HG03097 (cell line): Measurements from ENCODE around the gene ULK3.

Experiments
- ATAC-seq: cut with Tn5 transposase; IDR thresholded peaks from one replicate; pipeline ENCODE4 v1.9.1; 2021; ENCODE audit not compliant: unreplicated experiment, low FRiP score

ULK3 gene

DNA sequence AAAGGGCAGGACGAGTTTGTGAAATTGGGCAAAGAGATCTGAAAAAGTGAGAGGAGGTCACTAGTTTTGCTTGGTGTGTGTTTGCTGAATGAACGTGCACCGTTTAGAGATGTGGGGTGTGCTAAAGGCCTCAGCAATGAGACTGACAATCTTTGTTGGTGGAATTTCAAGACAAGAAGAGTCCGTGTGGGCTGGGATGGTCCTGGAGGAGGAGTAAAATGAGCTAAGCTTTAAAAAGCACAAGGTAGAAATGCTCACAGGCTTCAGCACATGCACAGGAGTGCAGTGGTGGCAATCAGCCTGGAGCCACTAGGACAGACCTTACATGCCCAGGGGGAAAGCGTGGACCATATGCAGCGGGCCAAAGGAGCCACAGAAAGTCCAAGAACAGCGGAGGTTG, 18.0 kb downstream of the ULK3 start:
- no peak for ATAC-seq

DNA sequence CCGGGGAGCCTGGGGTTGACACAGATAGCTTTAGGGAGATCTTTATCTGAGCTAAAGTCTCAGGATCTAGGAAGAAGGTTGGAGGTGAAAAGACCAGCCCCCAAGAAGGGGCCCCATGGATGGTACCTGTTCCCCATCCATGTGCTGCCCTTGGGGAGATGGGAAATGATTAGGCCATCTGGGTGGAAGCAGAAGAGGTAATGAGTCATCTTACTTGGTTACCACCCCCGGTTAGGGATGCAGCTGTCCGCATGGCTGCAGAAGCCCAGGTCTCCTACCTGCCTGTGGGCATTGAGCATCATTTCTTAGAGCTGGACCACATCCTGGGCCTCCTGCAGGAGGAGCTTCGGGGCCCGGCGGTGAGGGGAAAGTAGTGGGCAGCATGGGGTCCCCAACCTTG, 19.6 kb downstream of the ULK3 start:
- ATAC-seq: no peak

DNA sequence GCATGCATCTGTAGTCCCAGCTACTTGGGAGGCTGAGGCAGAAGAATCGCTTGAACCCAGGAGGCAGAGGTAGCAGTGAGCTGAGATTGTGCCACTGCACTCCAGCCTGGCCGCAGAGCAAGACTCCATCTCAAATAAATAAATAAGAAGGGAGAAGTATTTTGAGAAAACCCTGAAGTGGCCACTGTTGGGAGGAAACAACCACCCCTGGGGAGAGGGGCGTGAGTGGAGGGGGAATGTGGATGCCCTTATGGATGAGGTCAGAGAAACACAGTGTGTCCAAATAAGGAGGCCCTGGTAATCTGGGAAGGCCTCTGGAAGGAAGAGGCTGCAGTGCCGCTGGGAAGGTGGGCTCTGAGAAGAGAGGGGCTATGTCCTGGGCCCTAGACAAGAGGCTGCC, 20.7 kb downstream of the ULK3 start:
- ATAC-seq: no peak

DNA sequence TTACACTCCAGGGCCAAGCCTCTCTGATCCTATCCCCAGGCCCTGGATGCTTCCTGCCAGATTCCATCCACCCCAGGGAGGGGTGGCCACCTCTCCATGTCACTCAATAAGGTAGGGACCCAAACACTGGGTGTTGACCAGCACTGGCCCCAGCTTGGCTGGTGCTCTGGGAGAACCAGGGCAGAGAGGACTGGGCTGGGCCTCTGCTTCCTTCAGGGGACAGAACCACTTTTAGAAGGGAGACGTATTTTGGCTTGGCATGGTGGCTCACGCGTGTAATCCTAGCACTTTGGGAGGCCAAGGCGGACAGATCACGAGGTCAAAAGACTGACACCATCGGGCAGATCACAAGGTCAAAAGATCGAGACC, 21.2 kb downstream of the ULK3 start:
- ATAC-seq: no peak

DNA sequence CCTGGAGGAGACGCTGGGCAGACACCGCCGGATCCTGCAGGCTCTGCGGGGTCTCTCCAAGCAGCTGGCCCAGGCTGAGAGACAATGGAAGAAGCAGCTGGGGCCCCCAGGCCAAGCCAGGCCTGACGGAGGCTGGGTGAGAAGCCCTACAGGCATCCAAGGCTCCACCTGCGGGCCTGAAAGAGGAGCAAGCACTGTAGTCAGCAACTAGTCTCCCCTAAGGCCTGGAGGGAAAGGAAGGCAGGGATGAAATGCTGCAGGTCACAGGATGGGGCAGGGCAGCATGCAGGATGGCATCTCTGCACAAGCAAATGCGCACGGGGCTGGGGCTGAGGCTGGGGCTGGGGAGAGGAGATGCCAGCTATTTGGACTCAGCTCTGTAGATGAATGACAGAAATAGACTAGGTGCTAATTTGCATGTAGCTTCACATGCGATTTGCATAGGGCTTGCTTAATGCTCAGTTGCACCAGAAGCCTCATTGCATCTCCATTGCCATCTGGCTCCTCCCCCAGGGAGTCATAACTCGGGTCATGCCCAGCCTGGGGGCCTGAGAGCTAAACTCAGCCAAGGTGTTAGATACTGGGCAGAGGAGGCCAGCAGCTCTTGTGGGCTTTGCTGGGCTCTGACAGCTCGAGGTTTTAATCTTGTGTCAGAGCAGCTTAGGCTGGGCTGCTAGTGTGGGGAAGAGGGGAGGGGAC, 21.7 kb downstream of the ULK3 start:
- ATAC-seq: peak; percentile 62

DNA sequence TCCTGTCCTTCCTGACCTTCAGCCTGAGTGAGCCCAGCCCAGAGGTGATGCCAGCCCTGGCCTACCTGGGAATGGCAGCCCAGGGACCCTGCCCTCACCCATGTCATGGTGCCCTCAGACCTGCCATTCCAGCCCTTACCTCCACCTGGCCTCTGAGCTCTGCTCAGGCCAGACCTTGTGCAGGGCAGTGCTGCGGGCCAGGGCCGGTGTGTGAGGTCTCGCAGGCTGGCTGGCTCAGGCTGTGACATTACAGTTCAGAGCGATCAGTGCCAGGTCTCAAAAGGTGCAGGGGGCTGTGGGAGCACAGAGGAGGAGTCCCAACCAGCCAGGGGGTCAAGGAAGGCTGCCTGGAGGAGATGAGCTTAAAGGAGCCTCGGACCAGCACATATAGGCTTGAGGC, 22.9 kb downstream of the ULK3 start:
- ATAC-seq: no peak

DNA sequence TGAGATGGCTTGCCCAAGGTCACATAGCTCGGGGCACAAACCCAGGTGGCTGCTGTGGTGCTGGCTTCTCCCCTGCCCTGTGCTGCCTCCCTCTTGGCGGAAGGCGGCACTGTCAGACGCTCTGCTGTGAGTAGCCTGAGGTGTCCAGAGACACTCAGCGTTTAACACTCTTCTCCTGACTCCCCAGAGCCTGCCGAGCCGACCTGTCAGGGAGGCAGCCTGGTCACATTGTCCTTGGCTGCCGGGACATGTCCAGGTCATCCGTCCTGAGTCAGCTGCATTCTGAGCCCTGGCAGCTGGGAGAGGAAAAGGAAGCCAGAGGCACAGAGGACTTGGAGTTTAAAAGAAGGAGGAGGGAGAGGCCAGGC, 25.6 kb downstream of the ULK3 start:
- no peak for ATAC-seq

DNA sequence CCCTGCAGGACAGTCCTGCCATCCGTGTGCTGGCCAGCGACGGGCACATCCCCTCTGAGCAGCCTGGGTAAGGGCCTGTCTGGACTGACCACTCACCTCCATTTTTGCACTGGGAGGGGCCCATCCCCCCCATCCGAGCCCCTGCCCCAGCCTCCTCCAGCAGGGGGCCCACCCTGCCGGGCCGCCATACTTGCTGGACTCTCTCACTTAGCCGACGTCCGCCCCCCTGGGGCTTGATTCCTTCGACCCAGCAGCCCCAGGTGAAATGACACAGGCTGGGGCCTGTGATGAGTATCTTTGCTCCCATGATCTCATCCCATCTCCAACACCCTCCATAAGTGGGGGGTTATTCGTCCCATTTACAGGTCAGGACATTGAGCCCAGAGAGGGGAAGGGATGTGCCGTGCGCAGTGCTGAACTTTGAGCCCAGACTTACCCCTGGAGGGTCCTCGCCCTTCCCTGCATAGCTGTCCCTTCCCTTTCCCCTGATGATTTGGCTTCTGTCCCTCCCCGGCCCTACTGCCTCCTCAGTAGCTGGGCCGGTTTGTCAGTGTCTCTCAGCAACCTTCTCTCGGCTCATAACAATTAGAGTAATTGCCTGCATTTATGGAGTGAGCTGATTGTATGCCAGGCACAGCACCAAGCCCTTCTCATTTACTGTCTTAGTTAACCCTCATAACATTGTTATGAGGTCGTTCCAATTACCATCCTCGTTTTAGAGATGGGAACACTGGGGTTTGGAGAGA, 26.2 kb downstream of the ULK3 start:
- ATAC-seq: no peak

DNA sequence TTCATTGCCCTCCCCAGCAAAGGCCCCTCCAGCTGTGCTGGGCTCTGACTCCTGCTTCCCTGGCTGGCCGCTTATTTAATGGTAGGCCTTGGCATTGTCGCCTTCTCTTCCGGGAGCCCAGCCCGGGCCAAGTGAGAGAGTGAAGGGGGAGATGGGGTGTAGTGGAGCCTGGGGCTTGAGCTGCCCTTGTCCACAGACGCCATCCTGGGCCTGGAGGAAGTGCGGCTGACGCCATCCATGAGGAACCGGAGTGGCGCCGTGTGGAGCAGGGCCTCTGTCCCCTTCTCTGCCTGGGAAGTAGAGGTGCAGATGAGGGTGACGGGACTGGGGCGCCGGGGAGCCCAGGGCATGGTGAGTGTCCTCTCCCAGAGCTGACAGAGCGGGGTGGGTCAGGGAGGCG, 27.0 kb downstream of the ULK3 start:
- no peak for ATAC-seq

DNA sequence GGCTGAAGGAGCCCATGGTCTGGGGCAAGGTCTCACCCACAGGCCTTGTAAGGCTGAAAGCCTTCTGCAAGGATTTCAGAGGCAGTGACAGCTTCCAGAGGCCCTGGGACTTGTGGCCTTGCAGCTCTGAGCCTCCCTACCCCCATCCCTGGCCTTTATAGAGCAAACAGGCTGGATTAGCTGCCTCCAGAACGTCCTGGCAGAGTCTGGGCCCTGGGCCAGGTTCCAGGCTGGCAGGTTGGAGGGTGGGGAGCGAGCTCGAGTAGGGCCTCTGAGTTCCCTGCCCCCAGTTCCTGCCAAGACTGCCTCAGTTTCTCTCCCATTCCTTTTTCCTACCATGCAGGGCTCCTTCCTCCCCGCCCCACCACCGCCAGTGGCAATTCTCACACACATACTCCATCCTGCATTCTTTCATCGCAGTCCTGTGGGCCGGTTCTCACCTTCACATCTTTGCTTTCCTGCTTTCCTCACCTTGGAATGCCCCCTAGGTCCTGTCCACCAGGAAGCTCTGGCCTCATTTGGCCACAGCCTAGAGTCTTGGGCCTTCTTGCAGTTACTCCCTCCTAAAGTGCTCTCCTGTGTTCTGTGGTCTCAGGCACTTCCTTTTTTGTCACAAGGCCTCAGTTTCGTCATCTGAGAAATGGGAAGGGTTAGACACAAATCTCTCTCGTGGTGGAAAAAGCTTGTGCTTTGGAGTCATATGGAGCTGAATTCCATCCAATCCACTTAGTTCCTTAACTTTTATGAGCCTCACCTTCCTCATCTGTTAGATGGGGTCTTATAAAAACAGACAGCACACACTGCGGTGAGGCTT, 27.6 kb downstream of the ULK3 start:
- ATAC-seq: no peak

DNA sequence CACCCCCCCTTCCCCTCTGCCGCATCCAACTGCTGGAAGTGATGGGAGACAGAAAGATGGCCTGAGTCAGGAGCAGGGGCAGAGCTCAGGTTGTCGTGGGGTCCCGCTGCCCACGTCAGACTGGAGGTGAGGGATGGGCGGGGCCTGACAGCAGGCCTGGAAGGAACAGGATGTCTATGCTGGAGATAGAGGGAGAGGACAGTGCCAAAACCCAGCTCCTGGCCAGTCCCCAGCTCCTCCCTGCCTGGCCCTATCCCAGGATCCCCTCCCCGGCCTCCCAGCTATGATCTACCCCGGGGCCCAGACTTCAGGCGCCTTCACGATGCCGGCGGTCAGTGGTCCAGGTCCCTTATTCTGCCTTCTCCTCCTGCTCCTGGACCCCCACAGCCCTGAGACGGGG, 30.4 kb downstream of the ULK3 start, which contains the start of gene LMAN1L:
TSS of gene LMAN1L (plus strand) at position 303 of the 400 bp plus-strand sequence. CDS start at position 323, 20 bp downstream.
- no peak for ATAC-seq

DNA sequence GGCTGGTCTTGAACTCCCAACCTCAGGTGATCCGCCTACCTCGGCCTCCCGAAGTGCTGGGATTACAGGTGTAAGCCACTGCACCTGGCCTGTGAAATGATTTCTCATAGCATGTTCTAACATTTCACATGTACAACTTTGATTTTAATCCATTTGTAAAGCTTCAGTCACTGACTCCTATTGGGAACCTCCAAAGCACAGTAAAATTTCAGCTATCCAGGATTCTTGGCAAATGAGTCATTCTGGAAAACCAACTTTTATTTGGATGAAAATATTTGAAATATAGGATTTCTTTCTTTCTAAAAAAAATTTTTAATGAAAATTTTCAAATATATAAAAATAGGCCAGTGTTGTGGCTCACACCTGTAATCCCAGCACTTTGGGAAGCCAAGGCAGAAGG, 33.0 kb downstream of the ULK3 start:
- ATAC-seq: no peak

DNA sequence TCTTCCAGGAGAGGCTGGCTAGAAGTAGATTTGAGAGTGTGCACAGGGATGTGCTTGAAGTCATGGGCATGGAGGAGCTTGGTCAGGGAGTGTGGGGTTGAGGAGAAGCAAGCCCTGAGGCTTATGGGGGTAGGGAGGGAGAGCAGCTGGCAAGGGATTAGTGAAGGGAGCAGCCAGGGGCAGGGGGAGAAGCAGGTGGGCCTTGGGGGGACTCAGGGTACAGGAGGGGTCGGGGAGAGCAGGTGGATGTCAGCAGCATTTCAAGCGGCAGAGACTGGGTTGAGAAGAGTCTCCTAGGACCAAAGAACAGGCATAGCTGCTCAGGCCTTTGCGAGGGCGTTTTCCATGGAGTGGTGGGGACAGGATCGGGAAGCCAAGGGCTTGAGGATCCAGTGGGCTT, 33.7 kb downstream of the ULK3 start:
- ATAC-seq: no peak

DNA sequence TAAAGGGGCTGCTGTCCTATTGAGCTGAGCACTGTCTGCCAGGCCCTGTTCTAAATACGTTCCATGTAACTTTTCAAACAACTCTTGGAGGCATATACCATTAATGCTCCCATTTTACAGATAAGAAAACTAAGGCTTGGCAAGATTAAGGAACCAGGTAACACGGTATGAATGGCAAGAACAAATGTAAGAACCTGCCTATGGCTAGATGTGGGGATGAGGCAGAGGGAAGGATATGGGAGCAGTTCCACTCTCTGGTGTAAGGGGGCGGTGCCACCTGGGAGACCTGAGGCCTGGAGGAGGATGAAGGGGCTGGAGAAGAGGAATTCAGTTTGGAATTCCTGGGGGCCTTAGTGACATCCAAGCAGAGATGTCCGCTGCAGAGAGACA, 34.1 kb downstream of the ULK3 start:
- ATAC-seq: no peak

DNA sequence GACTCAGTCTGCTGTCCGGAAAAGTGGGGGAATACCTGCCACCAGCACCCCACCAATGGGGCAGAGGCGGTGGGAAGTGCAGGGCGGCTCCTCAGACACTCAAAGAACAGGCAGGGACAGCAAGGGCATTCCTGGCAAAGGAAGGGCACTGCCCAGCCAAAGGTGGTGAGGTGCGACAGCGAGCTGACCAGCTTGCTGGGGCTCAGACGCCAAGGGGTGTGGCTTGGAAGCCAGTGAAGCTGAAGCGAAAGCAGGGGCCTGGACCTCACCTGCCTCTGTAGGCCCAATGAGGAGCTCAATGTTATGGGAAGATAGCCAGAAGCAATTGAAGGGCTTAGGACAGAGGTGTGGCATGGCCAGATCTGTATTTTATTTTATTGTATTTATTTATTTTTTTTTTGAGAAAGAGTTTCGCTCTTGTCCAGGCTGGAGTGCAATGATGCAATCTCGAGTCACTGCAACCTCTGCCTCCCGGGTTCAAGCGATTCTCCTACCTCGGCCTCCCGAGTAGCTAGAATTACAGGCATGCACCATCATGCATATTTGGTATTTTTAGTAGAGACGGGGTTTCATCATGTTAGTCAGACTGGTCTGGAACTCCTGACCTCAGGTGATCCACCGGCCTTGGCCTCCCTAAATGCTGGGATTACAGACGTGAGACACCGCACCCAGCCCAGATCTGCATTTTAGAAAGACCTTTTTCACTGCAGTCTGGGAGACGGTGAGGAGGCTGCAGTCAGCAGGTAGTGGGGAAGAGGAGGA, 34.7 kb downstream of the ULK3 start:
- no peak for ATAC-seq

DNA sequence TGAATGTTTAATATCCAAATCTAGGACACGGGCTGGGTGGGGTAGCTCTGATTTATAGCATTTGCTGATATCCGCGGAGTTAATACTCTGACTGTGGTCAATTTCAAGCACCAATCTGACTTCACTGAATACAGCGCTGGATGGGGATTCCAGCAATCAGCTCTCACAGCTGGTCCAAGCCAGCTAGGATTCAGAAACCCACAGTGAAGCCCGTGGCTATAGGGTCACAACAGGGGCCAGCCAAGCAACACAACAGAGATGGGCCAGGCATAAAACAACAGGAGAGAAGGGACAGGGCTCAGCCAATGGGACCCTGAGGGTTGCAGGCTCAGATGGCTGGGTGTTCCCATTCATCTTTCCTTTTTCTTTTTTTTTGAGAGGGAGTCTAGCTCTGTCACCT, 35.7 kb downstream of the ULK3 start:
- no peak for ATAC-seq

DNA sequence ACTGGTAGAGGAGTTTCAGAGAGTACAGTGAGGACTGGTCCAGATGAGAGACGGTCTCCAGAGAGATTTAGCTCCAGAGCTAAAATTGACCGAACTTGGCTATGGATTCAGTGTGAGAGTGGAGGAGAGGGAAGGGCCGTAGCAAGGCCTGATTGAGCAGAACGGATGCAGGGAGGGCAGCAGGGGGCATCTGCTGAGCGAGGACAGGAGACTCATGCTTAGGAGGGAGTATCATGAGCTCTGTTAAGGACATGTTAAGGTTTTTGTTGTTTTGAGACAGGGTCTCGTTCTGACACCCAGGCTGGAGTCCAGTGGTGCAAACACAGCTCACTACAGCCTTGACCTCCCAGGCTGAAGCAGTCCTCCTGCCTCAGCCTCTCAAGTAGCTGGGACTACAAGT, 38.0 kb downstream of the ULK3 start:
- ATAC-seq: no peak

DNA sequence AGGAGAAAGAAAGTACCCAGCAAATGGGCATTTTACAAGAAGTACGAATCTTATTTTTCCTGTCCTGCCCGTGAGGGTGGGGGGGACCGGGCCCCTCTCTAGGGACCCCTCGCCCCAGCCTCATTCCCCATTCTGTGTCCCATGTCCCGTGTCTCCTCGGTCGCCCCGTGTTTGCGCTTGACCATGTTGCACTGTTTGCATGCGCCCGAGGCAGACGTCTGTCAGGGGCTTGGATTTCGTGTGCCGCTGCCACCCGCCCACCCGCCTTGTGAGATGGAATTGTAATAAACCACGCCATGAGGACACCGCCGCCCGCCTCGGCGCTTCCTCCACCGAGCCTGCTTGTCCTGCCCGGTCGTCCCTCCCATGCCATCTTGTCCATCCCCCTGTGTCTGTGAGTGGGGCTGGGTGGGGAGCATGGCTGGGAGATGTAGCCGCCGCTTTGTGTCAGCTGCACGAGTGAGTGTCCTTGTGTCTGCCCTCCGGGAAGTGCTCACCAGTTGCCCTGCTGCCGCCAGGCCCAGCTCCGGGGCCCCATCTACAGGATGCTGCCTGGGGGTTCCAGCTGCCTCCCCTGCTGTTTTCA, 40.0 kb downstream of the ULK3 start:
- ATAC-seq: no peak

DNA sequence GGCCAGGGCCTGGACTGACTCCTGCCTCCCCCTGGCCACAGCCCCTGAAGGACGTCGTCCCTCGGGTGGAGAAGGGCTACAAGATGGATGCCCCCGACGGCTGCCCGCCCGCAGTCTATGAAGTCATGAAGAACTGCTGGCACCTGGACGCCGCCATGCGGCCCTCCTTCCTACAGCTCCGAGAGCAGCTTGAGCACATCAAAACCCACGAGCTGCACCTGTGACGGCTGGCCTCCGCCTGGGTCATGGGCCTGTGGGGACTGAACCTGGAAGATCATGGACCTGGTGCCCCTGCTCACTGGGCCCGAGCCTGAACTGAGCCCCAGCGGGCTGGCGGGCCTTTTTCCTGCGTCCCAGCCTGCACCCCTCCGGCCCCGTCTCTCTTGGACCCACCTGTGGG, 40.7 kb downstream of the ULK3 start:
- no peak for ATAC-seq

DNA sequence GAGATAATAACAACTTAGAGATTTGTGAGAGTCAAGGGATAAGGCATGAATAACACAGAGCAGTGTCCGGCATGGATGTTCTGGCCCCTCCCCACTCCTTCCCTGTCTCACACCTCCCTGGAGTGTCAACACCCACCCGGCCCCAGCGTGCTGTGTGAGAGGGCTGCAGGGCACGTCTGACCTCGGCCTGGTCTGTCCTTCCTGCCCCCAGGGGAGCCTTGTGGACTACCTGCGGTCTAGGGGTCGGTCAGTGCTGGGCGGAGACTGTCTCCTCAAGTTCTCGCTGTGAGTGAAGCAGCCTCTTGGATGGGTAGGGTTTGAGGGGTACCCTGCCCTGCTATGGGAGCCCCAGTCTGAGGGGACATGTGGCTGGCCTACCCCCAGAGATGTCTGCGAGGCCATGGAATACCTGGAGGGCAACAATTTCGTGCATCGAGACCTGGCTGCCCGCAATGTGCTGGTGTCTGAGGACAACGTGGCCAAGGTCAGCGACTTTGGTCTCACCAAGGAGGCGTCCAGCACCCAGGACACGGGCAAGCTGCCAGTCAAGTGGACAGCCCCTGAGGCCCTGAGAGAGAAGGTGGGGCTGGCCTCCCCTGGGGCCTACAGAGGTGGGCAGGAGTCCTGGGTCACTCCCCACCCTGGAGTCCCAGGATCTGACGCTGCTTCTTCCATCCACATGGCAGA, 41.5 kb downstream of the ULK3 start:
- ATAC-seq: no peak
